Subcutaneous abdominal adipose tissue (tissue), 5 donors: Measurements from ENCODE around the gene VSIG8.

Source experiments
- H3K27ac ChIP-seq: one replicate; pipeline ENCODE4 v1.7.0; 2013; ENCODE audit warnings: low read depth, mild to moderate bottlenecking, inconsistent platforms, low read length, moderate library complexity
- H3K27me3 ChIP-seq, 5 donors: one replicate each; pipeline ENCODE4 v1.7.0; 2013; ENCODE audit warnings: low read length in 5 of 5, inconsistent platforms in 1 of 5; ENCODE audit not compliant: control insufficient read depth in 5 of 5, insufficient read depth in 4 of 5
- H3K36me3 ChIP-seq, 5 donors: one replicate each; pipeline ENCODE4 v1.7.0; 2013; ENCODE audit warnings: low read length in 5 of 5; ENCODE audit not compliant: control insufficient read depth in 5 of 5, insufficient read depth in 5 of 5
- H3K4me1 ChIP-seq, 5 donors: one replicate each; pipeline ENCODE4 v1.7.0; 2013; ENCODE audit warnings: low read length in 5 of 5, mild to moderate bottlenecking in 3 of 5, moderate library complexity in 1 of 5; ENCODE audit not compliant: control insufficient read depth in 5 of 5, insufficient read depth in 5 of 5
- H3K4me3 ChIP-seq, 5 donors: one replicate each; pipeline ENCODE4 v1.7.0; 2013; ENCODE audit warnings: low read length in 5 of 5, low read depth in 1 of 5
- H3K9ac ChIP-seq, 5 donors: one replicate each; pipeline ENCODE4 v1.7.0; 2013; ENCODE audit warnings: low read length in 5 of 5, mild to moderate bottlenecking in 4 of 5, moderate library complexity in 3 of 5
- H3K9me3 ChIP-seq, 5 donors: one replicate each; pipeline ENCODE4 v1.7.0; 2013; ENCODE audit warnings: low read length in 5 of 5; ENCODE audit not compliant: control insufficient read depth in 5 of 5
- donor health status: healthy.
- donor health status: healthy.
- donor health status: healthy.
- donor health status: healthy.
- donor health status: healthy.

Gene VSIG8

GRCh38 chr1:159884296-159884695 is 21.8 kb upstream of the VSIG8 start:
- Histone ChIP-seq H3K4me1 (peaks cover 0 to 11% (median 4%) of the 10 kb centered on the region in 5 donors), H3K4me3 (no peak overlapping the region), H3K9ac (no peak overlapping the region), H3K36me3 (no peaks in the 10 kb centered on the region), H3K9me3 (no peaks in the 10 kb centered on the region), H3K27me3 (no peaks in the 10 kb centered on the region), H3K27ac (no peak overlapping the region)

- H3K36me3 ChIP-seq = no peaks in the 10 kb centered on the region
- peaks cover 0 to 8% (median 3%) of the 10 kb centered on the region in 5 donors for H3K4me1 ChIP-seq
- H3K27ac ChIP-seq = no peak overlapping the region
- H3K27me3 ChIP-seq = no peaks in the 10 kb centered on the region
- H3K9me3 ChIP-seq = no peaks in the 10 kb centered on the region
- no peak overlapping the region for H3K9ac ChIP-seq
- H3K4me3 ChIP-seq = no peak overlapping the region
Observed at GRCh38 chr1:159883134-159883533, 20.7 kb upstream of the VSIG8 start.

GRCh38 chr1:159882527-159882862 is 20.0 kb upstream of the VSIG8 start:
- H3K9ac ChIP-seq = no peak overlapping the region
- no peak overlapping the region for H3K27ac ChIP-seq
- H3K27me3 ChIP-seq = no peaks in the 10 kb centered on the region
- no peaks in the 10 kb centered on the region for H3K36me3 ChIP-seq
- no peak overlapping the region for H3K4me3 ChIP-seq
- H3K4me1 ChIP-seq = peaks cover 0 to 8% (median 3%) of the 10 kb centered on the region in 5 donors
- no peaks in the 10 kb centered on the region for H3K9me3 ChIP-seq

- no peaks in the 10 kb centered on the region for H3K9me3 ChIP-seq
- H3K36me3 ChIP-seq = no peaks in the 10 kb centered on the region
- no peaks in the 10 kb centered on the region for H3K27me3 ChIP-seq
- no peak overlapping the region for H3K27ac ChIP-seq
- H3K4me3 ChIP-seq = no peak overlapping the region
- H3K9ac ChIP-seq = no peak overlapping the region
- H3K4me1 ChIP-seq = peaks cover 0 to 8% (median 3%) of the 10 kb centered on the region in 5 donors
Observed at GRCh38 chr1:159881622-159882526, 19.4 kb upstream of the VSIG8 start.

GRCh38 chr1:159880430-159880829 is 18.0 kb upstream of the VSIG8 start:
- H3K4me3 ChIP-seq = no peak overlapping the region
- no peaks in the 10 kb centered on the region for H3K36me3 ChIP-seq
- H3K9me3 ChIP-seq = no peaks in the 10 kb centered on the region
- no peak overlapping the region for H3K27ac ChIP-seq
- no peak overlapping the region for H3K9ac ChIP-seq
- no peaks in the 10 kb centered on the region for H3K27me3 ChIP-seq
- peaks cover 0 to 8% (median 3%) of the 10 kb centered on the region in 5 donors for H3K4me1 ChIP-seq

- H3K9me3 ChIP-seq = no peaks in the 10 kb centered on the region
- H3K4me1 ChIP-seq = peaks cover 0 to 8% (median 3%) of the 10 kb centered on the region in 5 donors
- no peak overlapping the region for H3K9ac ChIP-seq
- no peak overlapping the region for H3K4me3 ChIP-seq
- no peaks in the 10 kb centered on the region for H3K27me3 ChIP-seq
- no peaks in the 10 kb centered on the region for H3K36me3 ChIP-seq
- no peak overlapping the region for H3K27ac ChIP-seq
Observed at GRCh38 chr1:159879977-159880376, 17.5 kb upstream of the VSIG8 start.

GRCh38 chr1:159879136-159879535 is 16.7 kb upstream of the VSIG8 start:
- peaks cover 0 to 8% (median 3%) of the 10 kb centered on the region in 5 donors for H3K4me1 ChIP-seq
- no peaks in the 10 kb centered on the region for H3K9me3 ChIP-seq
- no peak overlapping the region for H3K4me3 ChIP-seq
- H3K36me3 ChIP-seq = no peaks in the 10 kb centered on the region
- H3K27me3 ChIP-seq = no peaks in the 10 kb centered on the region
- H3K9ac ChIP-seq = no peak overlapping the region
- no peak overlapping the region for H3K27ac ChIP-seq

- H3K9me3 ChIP-seq = no peaks in the 10 kb centered on the region
- H3K4me1 ChIP-seq = peaks cover 0 to 8% (median 3%) of the 10 kb centered on the region in 5 donors
- H3K4me3 ChIP-seq = no peak overlapping the region
- H3K27me3 ChIP-seq = no peaks in the 10 kb centered on the region
- no peak overlapping the region for H3K27ac ChIP-seq
- no peaks in the 10 kb centered on the region for H3K36me3 ChIP-seq
- H3K9ac ChIP-seq = no peak overlapping the region
Observed at GRCh38 chr1:159877695-159878444, 15.4 kb upstream of the VSIG8 start.

- no peak overlapping the region for H3K27ac ChIP-seq
- H3K27me3 ChIP-seq = peaks cover 2 to 16% (median 10%) of the 10 kb centered on the region in 5 donors
- no peaks in the 10 kb centered on the region for H3K9me3 ChIP-seq
- H3K36me3 ChIP-seq = no peaks in the 10 kb centered on the region
- H3K4me1 ChIP-seq = no peaks in the 10 kb centered on the region
- H3K4me3 ChIP-seq = no peak overlapping the region
- no peak overlapping the region for H3K9ac ChIP-seq
Observed at GRCh38 chr1:159873530-159874143, 11.2 kb upstream of the VSIG8 start.

- no peak overlapping the region for H3K27ac ChIP-seq
- H3K4me1 ChIP-seq = peaks cover 0 to 6% (median 3%) of the 10 kb centered on the region in 5 donors
- no peak overlapping the region for H3K9ac ChIP-seq
- peaks cover 4 to 16% (median 10%) of the 10 kb centered on the region in 5 donors for H3K27me3 ChIP-seq
- H3K9me3 ChIP-seq = no peaks in the 10 kb centered on the region
- H3K4me3 ChIP-seq = no peak overlapping the region
- no peaks in the 10 kb centered on the region for H3K36me3 ChIP-seq
Observed at GRCh38 chr1:159872891-159873290, 10.4 kb upstream of the VSIG8 start.
